Fibroblast of lung (primary cell): ENCODE measurements around the gene TPPP3.

Experiments
- EZH2 ChIP-seq: IDR thresholded peaks from 2 replicates; pipeline ENCODE4 v1.5.1; 2012; ENCODE audit warnings: low read length, control low read depth, mild to moderate bottlenecking; ENCODE audit errors: missing control alignments
- TF ChIP-seq, protein P1 (sequence below), 2 donors: IDR thresholded peaks in 1 of 2; conservative IDR thresholded peaks in 1 of 2; 1 replicate in 1 of 2; 2 replicates in 1 of 2; pipeline ENCODE4 v1.5.1; 2011 to 2012; ENCODE audit warnings: low read length in 2 of 2, control low read depth in 1 of 2, inconsistent platforms in 1 of 2, low read depth in 1 of 2, mild to moderate bottlenecking in 1 of 2

GRCh38 chr16:67364600-67365235 lies 28.6 kb downstream of the TPPP3 start:
- TF ChIP-seq, protein P1, sequence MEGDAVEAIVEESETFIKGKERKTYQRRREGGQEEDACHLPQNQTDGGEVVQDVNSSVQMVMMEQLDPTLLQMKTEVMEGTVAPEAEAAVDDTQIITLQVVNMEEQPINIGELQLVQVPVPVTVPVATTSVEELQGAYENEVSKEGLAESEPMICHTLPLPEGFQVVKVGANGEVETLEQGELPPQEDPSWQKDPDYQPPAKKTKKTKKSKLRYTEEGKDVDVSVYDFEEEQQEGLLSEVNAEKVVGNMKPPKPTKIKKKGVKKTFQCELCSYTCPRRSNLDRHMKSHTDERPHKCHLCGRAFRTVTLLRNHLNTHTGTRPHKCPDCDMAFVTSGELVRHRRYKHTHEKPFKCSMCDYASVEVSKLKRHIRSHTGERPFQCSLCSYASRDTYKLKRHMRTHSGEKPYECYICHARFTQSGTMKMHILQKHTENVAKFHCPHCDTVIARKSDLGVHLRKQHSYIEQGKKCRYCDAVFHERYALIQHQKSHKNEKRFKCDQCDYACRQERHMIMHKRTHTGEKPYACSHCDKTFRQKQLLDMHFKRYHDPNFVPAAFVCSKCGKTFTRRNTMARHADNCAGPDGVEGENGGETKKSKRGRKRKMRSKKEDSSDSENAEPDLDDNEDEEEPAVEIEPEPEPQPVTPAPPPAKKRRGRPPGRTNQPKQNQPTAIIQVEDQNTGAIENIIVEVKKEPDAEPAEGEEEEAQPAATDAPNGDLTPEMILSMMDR (conservative IDR thresholded peaks at IDR 0.05 in 1 of 2, IDR thresholded peaks at IDR 0.05 in 1 of 2; ENCODE audit: low read depth in 1 of 2, low read length in 2 of 2): no peak
- TF ChIP-seq EZH2: no peak
